Endothelial cell of umbilical vein (primary cell): ENCODE results near the gene FILIP1L. TPM values are rescaled to one million over a fixed set of nuclear protein-coding genes. Genes with fewer than 3 reads are reported as not detected.

Experiments used
- BruUV-seq: library from RNA; stranded (reverse); fragments of 400-500 nt; replicated peaks from 2 replicates; lab custom pipeline; 2021; lab: Mats Ljungman, UMichigan
- CTCF ChIA-PET: fragments of 300-600, 350-600 bp; sonication (Branson Sonifier 250); formaldehyde crosslinking; loops from one replicate; lab custom pipeline; 2021; ENCODE audit warnings: antibody characterized with exemption, inconsistent platforms; lab: Charles Lee
- POLR2A ChIA-PET: fragments of 300-600, 350-600 bp; sonication (Branson Sonifier 250); formaldehyde crosslinking; loops from one replicate; lab custom pipeline; 2021; ENCODE audit warnings: antibody characterized with exemption, inconsistent platforms; lab: Charles Lee
- DNase-seq: peaks from one replicate; pipeline ENCODE4 v3.0.0-alpha.2; 2011; ENCODE audit warnings: low read depth, low spot score
- FAIRE-seq: peaks from 2 replicates; lab custom pipeline; 2011; peaks lifted over from hg19 to GRCh38; lab: Jason Lieb, UNC
- H2AFZ ChIP-seq: 2 replicates; pipeline ENCODE4 v1.6.0; 2012; ENCODE audit warnings: low read depth, low read length, control low read depth, inconsistent platforms
- H3K27ac ChIP-seq: 2 replicates; pipeline ENCODE4 v1.5.1; 2011; ENCODE audit warnings: low read depth, mild to moderate bottlenecking, control low read depth, low read length, moderate library complexity; ENCODE audit not compliant: insufficient read depth
- H3K27me3 ChIP-seq, 2 experiments: 2 replicates each; pipeline versions ENCODE4 v1.6.0 to v1.6.1; 2011; ENCODE audit warnings: low read length in 2 of 2, mixed read lengths in 1 of 2; ENCODE audit not compliant: control insufficient read depth in 2 of 2, insufficient read depth in 2 of 2
- H3K36me3 ChIP-seq, 2 experiments: 2 replicates in 1 of 2; 3 replicates in 1 of 2; pipeline ENCODE4 v1.5.1; 2011; ENCODE audit warnings: low read length in 2 of 2, mild to moderate bottlenecking in 1 of 2, moderate library complexity in 1 of 2; ENCODE audit not compliant: control insufficient read depth in 2 of 2, insufficient read depth in 2 of 2; ENCODE audit errors: extremely low read depth in 1 of 2
- H3K4me1 ChIP-seq: 3 replicates; pipeline ENCODE4 v1.5.1; 2011; ENCODE audit warnings: mild to moderate bottlenecking, low read length; ENCODE audit not compliant: control insufficient read depth, insufficient read depth; ENCODE audit errors: extremely low read depth
- H3K4me2 ChIP-seq: 2 replicates; pipeline ENCODE4 v1.6.1; 2011; ENCODE audit warnings: low read length, control low read depth, mixed read lengths; ENCODE audit not compliant: insufficient read depth
- H3K4me3 ChIP-seq, 3 experiments: fragments of 200-600 bp in 1 of 3; sonication (generic), shearing (Covaris generic) in 1 of 3; replicated peaks in 1 of 3; 2 replicates each; pipeline ENCODE4 v1.5.1; 2011 to 2016; ENCODE audit warnings: control low read depth in 3 of 3, low read length in 3 of 3, mild to moderate bottlenecking in 2 of 3, inconsistent platforms in 1 of 3, low read depth in 1 of 3, moderate library complexity in 1 of 3; ENCODE audit not compliant: insufficient read depth in 1 of 3
- H3K79me2 ChIP-seq: 2 replicates; pipeline ENCODE4 v1.6.0; 2012; ENCODE audit warnings: low read length, inconsistent platforms; ENCODE audit not compliant: control insufficient read depth, insufficient read depth
- H3K9ac ChIP-seq: replicated peaks from 2 replicates; pipeline ENCODE3; 2011; ENCODE audit warnings: low read length, control low read depth; ENCODE audit not compliant: insufficient read depth; ENCODE audit errors: extremely low read depth
- H3K9me1 ChIP-seq: replicated peaks from 3 replicates; pipeline ENCODE4 v1.6.0; 2011; ENCODE audit warnings: mild to moderate bottlenecking, low read length; ENCODE audit not compliant: control insufficient read depth, insufficient read depth; ENCODE audit errors: extremely low read depth
- H3K9me3 ChIP-seq: replicated peaks from 2 replicates; pipeline ENCODE4 v1.5.1; 2012; ENCODE audit warnings: low read length, inconsistent platforms; ENCODE audit not compliant: control insufficient read depth, insufficient read depth
- H4K20me1 ChIP-seq: replicated peaks from 2 replicates; pipeline ENCODE3; 2011; ENCODE audit warnings: mild to moderate bottlenecking, low read length; ENCODE audit not compliant: control insufficient read depth, insufficient read depth; ENCODE audit errors: extremely low read depth
- EZH2 ChIP-seq: IDR thresholded peaks from 2 replicates; pipeline ENCODE4 v1.6.1; 2012; ENCODE audit warnings: borderline replicate concordance, low read depth, mild to moderate bottlenecking, moderate library complexity, low read length, inconsistent platforms; ENCODE audit not compliant: severe bottlenecking
- FOS ChIP-seq: IDR thresholded peaks from 2 replicates; pipeline ENCODE4 v1.6.1; 2011; ENCODE audit warnings: mild to moderate bottlenecking, low read length, moderate library complexity, borderline replicate concordance; ENCODE audit not compliant: insufficient read depth
- GATA2 ChIP-seq: IDR thresholded peaks from 2 replicates; pipeline ENCODE4 v1.7.0; 2011; ENCODE audit warnings: low read depth, mild to moderate bottlenecking, moderate library complexity, mixed read lengths, low read length; ENCODE audit not compliant: insufficient read length, insufficient read depth
- JUN ChIP-seq: IDR thresholded peaks from 2 replicates; pipeline ENCODE4 v1.6.1; 2011; ENCODE audit warnings: borderline replicate concordance, low read depth; ENCODE audit not compliant: insufficient read length, insufficient read depth
- MYC ChIP-seq: IDR thresholded peaks from one replicate; pipeline ENCODE4 v1.6.1; 2011; ENCODE audit warnings: mild to moderate bottlenecking, low read depth, low read length
- POLR2A ChIP-seq: IDR thresholded peaks from 2 replicates; pipeline ENCODE4 v1.6.1; 2012; ENCODE audit warnings: low read depth, mild to moderate bottlenecking, control low read depth, low read length
- POLR2AphosphoS5 ChIP-seq: IDR thresholded peaks from 2 replicates; pipeline ENCODE4 v1.6.1; 2012; ENCODE audit warnings: low read depth, mild to moderate bottlenecking, control low read depth, low read length, moderate library complexity; ENCODE audit not compliant: insufficient read depth
- dilution Hi-C: fragments of 300-500 bp; cut with MboI; formaldehyde crosslinking; loops from one replicate; pipeline ENCODE4 v1.15.0; 2019; ENCODE audit warnings: low sequenced_read_pairs; ENCODE audit not compliant: extremely low pct_ligation_motif_present
- intact Hi-C: fragments of 100-400 bp; cut with micrococcal nuclease; formaldehyde crosslinking; loops from one replicate; pipeline ENCODE4 v1.10.0; 2022
- polyA plus RNA-seq, 4 experiments: library from polyadenylated mRNA; depleted of rRNA in 3 of 4; stranded (reverse) in 3 of 4; unstranded in 1 of 4; fragments of >200 nt; gene quantifications; 2 replicates each; pipeline versions ENCODE4 v1.2.1 to v1.2.3, GENCODE V29; 2011 to 2012; ENCODE audit warnings: missing spikeins in 1 of 4
- total RNA-seq: library from RNA; stranded (reverse); gene quantifications from 2 replicates; pipeline ENCODE4 v1.2.3, GENCODE V29; 2021
- TF ChIP-seq, protein P1 (sequence below), 2 donors: IDR thresholded peaks; 1 replicate in 1 of 2; 2 replicates in 1 of 2; pipeline ENCODE4 v1.5.1; 2011; ENCODE audit warnings: low read length in 2 of 2, mild to moderate bottlenecking in 2 of 2, moderate library complexity in 2 of 2, control low read depth in 1 of 2, inconsistent platforms in 1 of 2, low read depth in 1 of 2; ENCODE audit not compliant: insufficient read depth in 1 of 2; ENCODE audit errors: extremely low read depth in 1 of 2
- TF ChIP-seq, protein P2 (sequence below): IDR thresholded peaks from 2 replicates; pipeline ENCODE4 v1.6.1; 2011; ENCODE audit not compliant: insufficient read depth, insufficient read length

Gene FILIP1L
- total and polyA plus RNA-seq, 2 donors (not counting 3 experiments of a cell fraction or from before 2014, with no cell fraction given) = 26.0 to 29.9 TPM

DNA sequence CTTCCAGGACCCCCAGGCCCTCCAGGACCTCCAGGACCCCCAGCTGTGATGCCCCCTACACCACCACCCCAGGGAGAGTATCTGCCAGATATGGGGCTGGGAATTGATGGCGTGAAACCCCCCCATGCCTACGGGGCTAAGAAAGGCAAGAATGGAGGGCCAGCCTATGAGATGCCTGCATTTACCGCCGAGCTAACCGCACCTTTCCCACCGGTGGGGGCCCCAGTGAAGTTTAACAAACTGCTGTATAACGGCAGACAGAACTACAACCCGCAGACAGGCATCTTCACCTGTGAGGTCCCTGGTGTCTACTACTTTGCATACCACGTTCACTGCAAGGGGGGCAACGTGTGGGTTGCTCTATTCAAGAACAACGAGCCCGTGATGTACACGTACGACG lies 318.7 kb downstream of the FILIP1L start:
- TF ChIP-seq POLR2AphosphoS5 = no peak
- TF ChIP-seq GATA2 = no peak
- no peak for TF ChIP-seq FOS
- TF ChIP-seq EZH2 = no peak
- TF ChIP-seq JUN = no peak
- no peak for TF ChIP-seq POLR2A
- TF ChIP-seq, protein P1, sequence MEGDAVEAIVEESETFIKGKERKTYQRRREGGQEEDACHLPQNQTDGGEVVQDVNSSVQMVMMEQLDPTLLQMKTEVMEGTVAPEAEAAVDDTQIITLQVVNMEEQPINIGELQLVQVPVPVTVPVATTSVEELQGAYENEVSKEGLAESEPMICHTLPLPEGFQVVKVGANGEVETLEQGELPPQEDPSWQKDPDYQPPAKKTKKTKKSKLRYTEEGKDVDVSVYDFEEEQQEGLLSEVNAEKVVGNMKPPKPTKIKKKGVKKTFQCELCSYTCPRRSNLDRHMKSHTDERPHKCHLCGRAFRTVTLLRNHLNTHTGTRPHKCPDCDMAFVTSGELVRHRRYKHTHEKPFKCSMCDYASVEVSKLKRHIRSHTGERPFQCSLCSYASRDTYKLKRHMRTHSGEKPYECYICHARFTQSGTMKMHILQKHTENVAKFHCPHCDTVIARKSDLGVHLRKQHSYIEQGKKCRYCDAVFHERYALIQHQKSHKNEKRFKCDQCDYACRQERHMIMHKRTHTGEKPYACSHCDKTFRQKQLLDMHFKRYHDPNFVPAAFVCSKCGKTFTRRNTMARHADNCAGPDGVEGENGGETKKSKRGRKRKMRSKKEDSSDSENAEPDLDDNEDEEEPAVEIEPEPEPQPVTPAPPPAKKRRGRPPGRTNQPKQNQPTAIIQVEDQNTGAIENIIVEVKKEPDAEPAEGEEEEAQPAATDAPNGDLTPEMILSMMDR (IDR thresholded peaks at IDR 0.05; ENCODE audit: extremely low read depth in 1 of 2, insufficient read depth in 1 of 2, low read depth in 1 of 2, low read length in 2 of 2) = no peak
- TF ChIP-seq MYC = no peak
- TF ChIP-seq, protein P2, sequence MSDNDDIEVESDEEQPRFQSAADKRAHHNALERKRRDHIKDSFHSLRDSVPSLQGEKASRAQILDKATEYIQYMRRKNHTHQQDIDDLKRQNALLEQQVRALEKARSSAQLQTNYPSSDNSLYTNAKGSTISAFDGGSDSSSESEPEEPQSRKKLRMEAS = no peak
- POLR2A ChIA-PET = no interaction called here
- dilution Hi-C loops = no loop called here
- CTCF ChIA-PET = no interaction called here
- FAIRE-seq = no peak
- DNase-seq = no peak
- H3K9me3 ChIP-seq = no peaks in the 10 kb centered on the region
- no peak overlapping the region for H2AFZ ChIP-seq
- H3K4me3 ChIP-seq = no peak overlapping the region
- H3K27ac ChIP-seq = no peak overlapping the region
- peaks cover 4 to 17% of the 10 kb centered on the region in 2 experiments for H3K36me3 ChIP-seq
- no peaks in the 10 kb centered on the region for H3K9me1 ChIP-seq
- intact Hi-C loops = no loop called here
- BruUV-seq = no TSS peak
- H3K27me3 ChIP-seq = no peaks in the 10 kb centered on the region
- H4K20me1 ChIP-seq = no peaks in the 10 kb centered on the region
- no peaks in the 10 kb centered on the region for H3K4me1 ChIP-seq
- no peak overlapping the region for H3K9ac ChIP-seq
- H3K4me2 ChIP-seq = no peak overlapping the region
- no peaks in the 10 kb centered on the region for H3K79me2 ChIP-seq
